GM20431 (cell line): ENCODE results near the gene VGLL3.

Source experiments
- in situ Hi-C: fragments of 300-500 bp; cut with MseI, MboI; formaldehyde crosslinking; loops from one replicate; pipeline ENCODE4 v1.15.0; 2020; ENCODE audit warnings: low sequenced_read_pairs; ENCODE audit not compliant: unreplicated experiment

VGLL3 gene

GRCh38 chr3:86990012-86990733 lies 776 bp downstream of the VGLL3 start:
- in situ Hi-C loops: no loop called here

GRCh38 chr3:86989611-86990010 lies 1.3 kb downstream of the VGLL3 start:
- in situ Hi-C loops: no loop called here

- in situ Hi-C loops: no loop called here
These were observed 1.9 kb downstream of the VGLL3 start for GRCh38 chr3:86989006-86989405.

GRCh38 chr3:86988235-86988634 lies 2.7 kb downstream of the VGLL3 start:
- in situ Hi-C loops: no loop called here

- in situ Hi-C loops: no loop called here
These were observed 3.6 kb downstream of the VGLL3 start for GRCh38 chr3:86987421-86987715.

GRCh38 chr3:86986671-86987420 lies 4.1 kb downstream of the VGLL3 start:
- in situ Hi-C loops: no loop called here

- in situ Hi-C loops: no loop called here
These were observed 5.6 kb downstream of the VGLL3 start for GRCh38 chr3:86985181-86985826.

- in situ Hi-C loops: no loop called here
These were observed 6.7 kb downstream of the VGLL3 start for GRCh38 chr3:86984271-86984670.

- in situ Hi-C loops: no loop called here
These were observed 8.1 kb downstream of the VGLL3 start for GRCh38 chr3:86982883-86983282.

- in situ Hi-C loops: no loop called here
These were observed 12.8 kb downstream of the VGLL3 start for GRCh38 chr3:86978111-86978551.

GRCh38 chr3:86976219-86976618 lies 14.7 kb downstream of the VGLL3 start:
- in situ Hi-C loops: no loop called here

- in situ Hi-C loops: loop anchor here (25.0 kb wide), 1 partner anchor 188 kb away; no protein-coding TSS in a partner anchor
These were observed 16.8 kb downstream of the VGLL3 start for GRCh38 chr3:86974177-86974576.

- in situ Hi-C loops: loop anchor here (25.0 kb wide), 1 partner anchor 189 kb away; no protein-coding TSS in a partner anchor
These were observed 17.5 kb downstream of the VGLL3 start for GRCh38 chr3:86973440-86973839.

GRCh38 chr3:86969500-86970189 lies 21.3 kb downstream of the VGLL3 start:
- in situ Hi-C loops: loop anchor here (25.0 kb wide), 1 partner anchor 193 kb away; no protein-coding TSS in a partner anchor

- in situ Hi-C loops: loop anchor here (25.0 kb wide), 1 partner anchor 194 kb away; no protein-coding TSS in a partner anchor
These were observed 22.6 kb downstream of the VGLL3 start for GRCh38 chr3:86968244-86968932.

- in situ Hi-C loops: loop anchor here (25.0 kb wide), 1 partner anchor 195 kb away; no protein-coding TSS in a partner anchor
These were observed 23.9 kb downstream of the VGLL3 start for GRCh38 chr3:86967062-86967461.

- in situ Hi-C loops: loop anchor here (25.0 kb wide), 1 partner anchor 197 kb away; no protein-coding TSS in a partner anchor
These were observed 25.8 kb downstream of the VGLL3 start for GRCh38 chr3:86965166-86965565.

GRCh38 chr3:86963611-86964010 lies 27.3 kb downstream of the VGLL3 start:
- in situ Hi-C loops: loop anchor here (25.0 kb wide), 1 partner anchor 199 kb away; no protein-coding TSS in a partner anchor

GRCh38 chr3:86961297-86961696 lies 29.7 kb downstream of the VGLL3 start:
- in situ Hi-C loops: loop anchor here (25.0 kb wide), 1 partner anchor 201 kb away; no protein-coding TSS in a partner anchor
